ENCODE data around the gene NANOG. TPM values are rescaled to one million over a fixed set of nuclear protein-coding genes. Genes with fewer than 3 reads are reported as not detected.

Gene NANOG

Small RNAs within 50 kb of the gene (small RNA-seq; reads per million reads assigned to genes)
- not detected for gene RF00019 (ENCODE audit: insufficient read depth)
